A549 (cell line): Measurements from ENCODE around the gene SEMA5A. TPM values are rescaled to one million over a fixed set of nuclear protein-coding genes. Genes with fewer than 3 reads are reported as not detected.

Experiments
- ATAC-seq, 2 experiments: fragments of 200-7000 bp in 1 of 2; fragments of >200 bp in 1 of 2; cut with Nextera tagmentation in 1 of 2; cut with Tn5 transposase in 1 of 2; 3 replicates each; pipeline versions ENCODE4 v1.8.0 to v1.9.1; 2018 to 2020; ENCODE audit warnings: mild to moderate bottlenecking in 1 of 2, moderate library complexity in 1 of 2
- CTCF ChIA-PET: fragments of 300-600 bp; sonication (Branson Sonifier 250); formaldehyde crosslinking; extraction: SDS; loops from one replicate; lab custom pipeline; 2021; ENCODE audit warnings: antibody characterized with exemption, inconsistent platforms; lab: Yijun Ruan, JAX
- POLR2A ChIA-PET: fragments of 350-600 bp; formaldehyde crosslinking; extraction: SDS; loops from one replicate; lab custom pipeline; 2021; ENCODE audit warnings: antibody characterized with exemption, inconsistent platforms; lab: Yijun Ruan, JAX
- DNase-seq, 2 experiments: peaks; one replicate each; pipeline versions ENCODE4 v3.0.0 to v3.0.0-alpha.2; 2011 to 2016; ENCODE audit warnings: low read depth in 1 of 2, low spot score in 1 of 2
- FAIRE-seq: peaks from 2 replicates; lab custom pipeline; 2011; peaks lifted over from hg19 to GRCh38; lab: Jason Lieb, UNC
- H3K27ac ChIP-seq, 2 experiments: fragments of >200 bp; sonication (Bioruptor Twin); formaldehyde crosslinking; 3 replicates each; pipeline ENCODE4 v1.5.1; 2016 to 2017
- H3K4me1 ChIP-seq: fragments of >200 bp; sonication (Bioruptor Twin); formaldehyde crosslinking; 3 replicates; pipeline ENCODE4 v1.6.1; 2016
- H3K4me2 ChIP-seq: fragments of >200 bp; sonication (Bioruptor Twin); formaldehyde crosslinking; 3 replicates; pipeline ENCODE4 v1.6.1; 2016
- H3K4me3 ChIP-seq: fragments of >200 bp; sonication (Bioruptor Twin); formaldehyde crosslinking; 3 replicates; pipeline ENCODE4 v1.5.1; 2016
- H3K9me3 ChIP-seq: fragments of >200 bp; sonication (Bioruptor Twin); formaldehyde crosslinking; 3 replicates; pipeline ENCODE4 v1.6.1; 2016
- EHMT2 ChIP-seq: fragments of 200-600 bp; sonication (generic); IDR thresholded peaks from 2 replicates; pipeline ENCODE4 v1.6.1; 2016; ENCODE audit warnings: antibody characterized with exemption, low read depth, mild to moderate bottlenecking, moderate library complexity
- FOSL2 ChIP-seq, 2 experiments: fragments of 450-650 bp in 1 of 2; fragments of >200 bp in 1 of 2; sonication (Bioruptor Twin) in 1 of 2; formaldehyde crosslinking; IDR thresholded peaks; 2 replicates each; pipeline versions ENCODE4 v1.5.0 to v1.6.1; 2016 to 2020; ENCODE audit warnings: mild to moderate bottlenecking in 1 of 2, moderate library complexity in 1 of 2
- FOXS1 ChIP-seq: fragments of 250-450 bp; sonication (Bioruptor Pico); IDR thresholded peaks from 2 replicates; pipeline ENCODE4 v1.5.0; 2020; ENCODE audit warnings: mild to moderate bottlenecking, moderate library complexity
- GATA3 ChIP-seq: IDR thresholded peaks from 2 replicates; pipeline ENCODE4 v1.6.1; 2012; ENCODE audit warnings: borderline replicate concordance
- HOXB5 ChIP-seq: fragments of 250-450 bp; sonication (Bioruptor Pico); IDR thresholded peaks from 2 replicates; pipeline ENCODE4 v1.5.0; 2020; ENCODE audit warnings: mild to moderate bottlenecking, moderate library complexity
- MAFK ChIP-seq: fragments of 450-650 bp; IDR thresholded peaks from 2 replicates; pipeline ENCODE4 v1.6.1; 2014; ENCODE audit not compliant: partially characterized antibody
- NFE2L2 ChIP-seq: fragments of 150-350 bp; conservative IDR thresholded peaks from 2 replicates; pipeline ENCODE4 v1.6.1; 2014; ENCODE audit warnings: low read length
- NR3C1 ChIP-seq: fragments of >200 bp; sonication (Bioruptor Twin); formaldehyde crosslinking; IDR thresholded peaks from 3 replicates; pipeline ENCODE4 v1.6.1; 2017
- POLR2A ChIP-seq: IDR thresholded peaks from 2 replicates; pipeline ENCODE4 v1.6.1; 2012; ENCODE audit warnings: mild to moderate bottlenecking, low read length
- TP53 ChIP-seq: fragments of 250-450 bp; sonication (Bioruptor Pico); IDR thresholded peaks from 2 replicates; pipeline ENCODE4 v1.5.0; 2021; ENCODE audit warnings: mild to moderate bottlenecking, moderate library complexity
- ZNF302 ChIP-seq: fragments of 250-450 bp; sonication (Bioruptor Pico); IDR thresholded peaks from 2 replicates; pipeline ENCODE4 v1.9.0; 2021; ENCODE audit warnings: inconsistent platforms, mild to moderate bottlenecking, moderate library complexity
- ZSCAN20 ChIP-seq: fragments of 250-450 bp; sonication (Bioruptor Pico); IDR thresholded peaks from 2 replicates; pipeline ENCODE4 v1.8.0; 2022; ENCODE audit warnings: mild to moderate bottlenecking, moderate library complexity
- WGBS: methylation state at CpG from one replicate; pipeline ENCODE4 v1.1.6; 2017; ENCODE audit errors: missing lambda C conversion rate; 5-methylcytosine and 5-hydroxymethylcytosine counted together
- polyA plus RNA-seq, 4 experiments: library from polyadenylated mRNA; depleted of rRNA in 3 of 4; stranded (reverse); fragments of >200 nt; fragmentation: RNase III in 1 of 4; extraction: RNeasy Plus Mini Kit Qiagen cat#74134 plus additional on column Dnase treatment in 1 of 4; gene quantifications; 2 replicates in 3 of 4; 3 replicates in 1 of 4; pipeline ENCODE4 v1.2.3, GENCODE V29; 2011 to 2017
- TF ChIP-seq, protein P1 (sequence below): fragments of 150-350 bp; IDR thresholded peaks from 2 replicates; pipeline ENCODE4 v1.6.1; 2014; ENCODE audit warnings: low read depth, mild to moderate bottlenecking, low read length
- TF ChIP-seq, protein P2 (sequence below): fragments of >200 bp; sonication (Bioruptor Twin); formaldehyde crosslinking; IDR thresholded peaks from 3 replicates; pipeline ENCODE4 v1.5.1; 2016
- TF ChIP-seq, protein P3 (sequence below): fragments of >200 bp; sonication (Bioruptor Twin); formaldehyde crosslinking; IDR thresholded peaks from 3 replicates; pipeline ENCODE4 v1.6.1; 2016
- TF ChIP-seq, protein P4 (sequence below): fragments of 200-600 bp; sonication (generic); IDR thresholded peaks from 2 replicates; pipeline ENCODE4 v1.6.1; 2016; ENCODE audit warnings: antibody characterized with exemption, mild to moderate bottlenecking, moderate library complexity
- TF ChIP-seq, protein P5 (sequence below): fragments of >200 bp; sonication (Bioruptor Twin); formaldehyde crosslinking; IDR thresholded peaks from 2 replicates; pipeline ENCODE4 v1.6.1; 2016

The SEMA5A gene
- polyA plus RNA-seq, 2 of the 4 experiments (the other 2 are of a cell fraction): not detected

DNA sequence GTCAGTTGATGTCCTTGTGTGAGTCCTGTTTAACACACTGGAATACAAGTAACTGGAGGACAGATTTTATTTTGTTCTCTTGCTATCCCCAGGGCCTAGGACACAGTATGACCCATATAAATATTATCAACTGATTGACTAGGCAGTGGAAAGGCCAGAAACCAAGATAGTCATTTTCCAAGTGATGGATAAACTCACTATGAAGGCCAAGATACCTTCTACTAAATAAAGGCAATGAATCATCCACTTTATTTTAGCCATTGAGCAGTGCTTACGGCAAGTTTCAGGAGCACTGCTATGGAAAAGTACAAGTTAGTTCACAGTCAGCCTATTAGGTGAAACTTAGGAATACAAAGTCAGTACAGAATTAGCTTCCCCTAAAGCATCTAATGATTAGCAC is 153.2 kb downstream of the SEMA5A start:
- Histone ChIP-seq H3K27ac (no peak overlapping the region), H3K4me2 (no peak overlapping the region), H3K4me1 (no peaks in the 10 kb centered on the region), H3K9me3 (no peaks in the 10 kb centered on the region), H3K4me3 (no peak overlapping the region)
- DNase-seq: no peak
- CTCF ChIA-PET: no interaction called here
- ATAC-seq: no peak
- 43% methylated on average over 1 of the region's 1 CpG for WGBS
- POLR2A ChIA-PET: no interaction called here
- TF ChIP-seq NR3C1: no peak
- no peak for TF ChIP-seq ZNF302
- no peak for FAIRE-seq

DNA sequence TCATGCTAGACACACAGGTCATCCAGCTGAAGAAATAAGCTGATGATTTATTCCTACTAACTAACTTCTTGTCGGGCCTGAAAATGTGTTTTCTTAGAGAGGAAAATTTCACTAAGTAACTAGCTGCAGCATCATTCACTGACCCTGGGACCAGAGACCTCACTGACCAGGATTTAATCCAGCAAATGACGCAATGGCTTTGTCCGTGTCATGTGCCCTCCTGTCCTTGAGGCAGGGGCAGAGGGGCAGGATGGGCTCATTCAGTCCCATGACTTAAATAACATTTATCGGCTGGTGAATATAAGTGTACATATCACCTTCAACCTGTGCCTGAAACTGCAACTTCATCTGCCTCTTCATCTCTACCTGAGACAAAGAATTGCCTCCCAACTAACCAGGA is 154.8 kb downstream of the SEMA5A start:
- CTCF ChIA-PET: no interaction called here
- H3K4me2 ChIP-seq: no peak overlapping the region
- TF ChIP-seq MAFK: no peak
- TF ChIP-seq HOXB5 (CRISPR knock-in tag): no peak
- TF ChIP-seq, protein P1, sequence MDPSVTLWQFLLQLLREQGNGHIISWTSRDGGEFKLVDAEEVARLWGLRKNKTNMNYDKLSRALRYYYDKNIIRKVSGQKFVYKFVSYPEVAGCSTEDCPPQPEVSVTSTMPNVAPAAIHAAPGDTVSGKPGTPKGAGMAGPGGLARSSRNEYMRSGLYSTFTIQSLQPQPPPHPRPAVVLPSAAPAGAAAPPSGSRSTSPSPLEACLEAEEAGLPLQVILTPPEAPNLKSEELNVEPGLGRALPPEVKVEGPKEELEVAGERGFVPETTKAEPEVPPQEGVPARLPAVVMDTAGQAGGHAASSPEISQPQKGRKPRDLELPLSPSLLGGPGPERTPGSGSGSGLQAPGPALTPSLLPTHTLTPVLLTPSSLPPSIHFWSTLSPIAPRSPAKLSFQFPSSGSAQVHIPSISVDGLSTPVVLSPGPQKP: no peak
- TF ChIP-seq, protein P2, sequence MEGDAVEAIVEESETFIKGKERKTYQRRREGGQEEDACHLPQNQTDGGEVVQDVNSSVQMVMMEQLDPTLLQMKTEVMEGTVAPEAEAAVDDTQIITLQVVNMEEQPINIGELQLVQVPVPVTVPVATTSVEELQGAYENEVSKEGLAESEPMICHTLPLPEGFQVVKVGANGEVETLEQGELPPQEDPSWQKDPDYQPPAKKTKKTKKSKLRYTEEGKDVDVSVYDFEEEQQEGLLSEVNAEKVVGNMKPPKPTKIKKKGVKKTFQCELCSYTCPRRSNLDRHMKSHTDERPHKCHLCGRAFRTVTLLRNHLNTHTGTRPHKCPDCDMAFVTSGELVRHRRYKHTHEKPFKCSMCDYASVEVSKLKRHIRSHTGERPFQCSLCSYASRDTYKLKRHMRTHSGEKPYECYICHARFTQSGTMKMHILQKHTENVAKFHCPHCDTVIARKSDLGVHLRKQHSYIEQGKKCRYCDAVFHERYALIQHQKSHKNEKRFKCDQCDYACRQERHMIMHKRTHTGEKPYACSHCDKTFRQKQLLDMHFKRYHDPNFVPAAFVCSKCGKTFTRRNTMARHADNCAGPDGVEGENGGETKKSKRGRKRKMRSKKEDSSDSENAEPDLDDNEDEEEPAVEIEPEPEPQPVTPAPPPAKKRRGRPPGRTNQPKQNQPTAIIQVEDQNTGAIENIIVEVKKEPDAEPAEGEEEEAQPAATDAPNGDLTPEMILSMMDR: no peak
- TF ChIP-seq, protein P3, sequence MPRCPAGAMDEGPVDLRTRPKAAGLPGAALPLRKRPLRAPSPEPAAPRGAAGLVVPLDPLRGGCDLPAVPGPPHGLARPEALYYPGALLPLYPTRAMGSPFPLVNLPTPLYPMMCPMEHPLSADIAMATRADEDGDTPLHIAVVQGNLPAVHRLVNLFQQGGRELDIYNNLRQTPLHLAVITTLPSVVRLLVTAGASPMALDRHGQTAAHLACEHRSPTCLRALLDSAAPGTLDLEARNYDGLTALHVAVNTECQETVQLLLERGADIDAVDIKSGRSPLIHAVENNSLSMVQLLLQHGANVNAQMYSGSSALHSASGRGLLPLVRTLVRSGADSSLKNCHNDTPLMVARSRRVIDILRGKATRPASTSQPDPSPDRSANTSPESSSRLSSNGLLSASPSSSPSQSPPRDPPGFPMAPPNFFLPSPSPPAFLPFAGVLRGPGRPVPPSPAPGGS: no peak
- TF ChIP-seq NFE2L2: no peak
- TF ChIP-seq FOSL2 (IDR thresholded peaks at IDR 0.05): no peak
- no peak for TF ChIP-seq FOSL2 (CRISPR knock-in tag; IDR thresholded peaks at IDR 0.05)
- TF ChIP-seq, protein P4, sequence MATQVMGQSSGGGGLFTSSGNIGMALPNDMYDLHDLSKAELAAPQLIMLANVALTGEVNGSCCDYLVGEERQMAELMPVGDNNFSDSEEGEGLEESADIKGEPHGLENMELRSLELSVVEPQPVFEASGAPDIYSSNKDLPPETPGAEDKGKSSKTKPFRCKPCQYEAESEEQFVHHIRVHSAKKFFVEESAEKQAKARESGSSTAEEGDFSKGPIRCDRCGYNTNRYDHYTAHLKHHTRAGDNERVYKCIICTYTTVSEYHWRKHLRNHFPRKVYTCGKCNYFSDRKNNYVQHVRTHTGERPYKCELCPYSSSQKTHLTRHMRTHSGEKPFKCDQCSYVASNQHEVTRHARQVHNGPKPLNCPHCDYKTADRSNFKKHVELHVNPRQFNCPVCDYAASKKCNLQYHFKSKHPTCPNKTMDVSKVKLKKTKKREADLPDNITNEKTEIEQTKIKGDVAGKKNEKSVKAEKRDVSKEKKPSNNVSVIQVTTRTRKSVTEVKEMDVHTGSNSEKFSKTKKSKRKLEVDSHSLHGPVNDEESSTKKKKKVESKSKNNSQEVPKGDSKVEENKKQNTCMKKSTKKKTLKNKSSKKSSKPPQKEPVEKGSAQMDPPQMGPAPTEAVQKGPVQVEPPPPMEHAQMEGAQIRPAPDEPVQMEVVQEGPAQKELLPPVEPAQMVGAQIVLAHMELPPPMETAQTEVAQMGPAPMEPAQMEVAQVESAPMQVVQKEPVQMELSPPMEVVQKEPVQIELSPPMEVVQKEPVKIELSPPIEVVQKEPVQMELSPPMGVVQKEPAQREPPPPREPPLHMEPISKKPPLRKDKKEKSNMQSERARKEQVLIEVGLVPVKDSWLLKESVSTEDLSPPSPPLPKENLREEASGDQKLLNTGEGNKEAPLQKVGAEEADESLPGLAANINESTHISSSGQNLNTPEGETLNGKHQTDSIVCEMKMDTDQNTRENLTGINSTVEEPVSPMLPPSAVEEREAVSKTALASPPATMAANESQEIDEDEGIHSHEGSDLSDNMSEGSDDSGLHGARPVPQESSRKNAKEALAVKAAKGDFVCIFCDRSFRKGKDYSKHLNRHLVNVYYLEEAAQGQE: no peak
- no peak for TF ChIP-seq EHMT2
- no peak for TF ChIP-seq TP53
- TF ChIP-seq, protein P5, sequence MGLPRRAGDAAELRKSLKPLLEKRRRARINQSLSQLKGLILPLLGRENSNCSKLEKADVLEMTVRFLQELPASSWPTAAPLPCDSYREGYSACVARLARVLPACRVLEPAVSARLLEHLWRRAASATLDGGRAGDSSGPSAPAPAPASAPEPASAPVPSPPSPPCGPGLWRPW: no peak
- no peak for TF ChIP-seq POLR2A
- no peak for TF ChIP-seq FOXS1 (CRISPR knock-in tag)
- TF ChIP-seq GATA3: no peak
- no peak for TF ChIP-seq ZSCAN20
- TF ChIP-seq, all 56 proteins: peak for 0
- ATAC-seq: no peak
- FAIRE-seq: no peak
- Histone ChIP-seq H3K27ac (no peak overlapping the region), H3K4me3 (no peak overlapping the region), H3K9me3 (no peaks in the 10 kb centered on the region), H3K4me1 (no peaks in the 10 kb centered on the region)
- POLR2A ChIA-PET: no interaction called here
- WGBS: 27% methylated on average over 4 of the region's 4 CpGs
- DNase-seq: no peak
